CD4-positive, alpha-beta T cell (primary cell): ENCODE measurements around the gene E2F2. TPM values are rescaled to one million over a fixed set of nuclear protein-coding genes. Genes with fewer than 3 reads are reported as not detected.

Source experiments
- ATAC-seq: fragments of 200-7000 bp; cut with Tn5 transposase; one replicate; pipeline ENCODE4 v1.10.0; 2022; ENCODE audit warnings: mild to moderate bottlenecking; ENCODE audit not compliant: poor library complexity
- CTCF ChIA-PET: fragments of 350-600 bp; sonication (Branson Sonifier 250); formaldehyde crosslinking; loops from one replicate; lab custom pipeline; 2021; ENCODE audit warnings: antibody characterized with exemption, inconsistent platforms; lab: Charles Lee
- POLR2A ChIA-PET: fragments of 350-600 bp; sonication (Branson Sonifier 250); formaldehyde crosslinking; loops from one replicate; lab custom pipeline; 2021; ENCODE audit warnings: antibody characterized with exemption, inconsistent platforms; lab: Charles Lee
- DNase-seq, 14 experiments: peaks; one replicate each; pipeline ENCODE4 v3.0.0-alpha.2; 2013 to 2020; ENCODE audit warnings: mixed read lengths in 2 of 14
- H3K27ac ChIP-seq, 2 donors: one replicate each; pipeline versions ENCODE4 v1.5.1 to v1.7.0; 2013; ENCODE audit warnings: low read length in 2 of 2, low read depth in 1 of 2, mild to moderate bottlenecking in 1 of 2
- H3K27me3 ChIP-seq, 2 experiments: 1 replicate in 1 of 2; 2 replicates in 1 of 2; pipeline versions ENCODE4 v1.6.1 to v1.7.0; 2013; ENCODE audit warnings: low read length in 2 of 2, control low read depth in 1 of 2, mild to moderate bottlenecking in 1 of 2, moderate library complexity in 1 of 2; ENCODE audit not compliant: insufficient read depth in 2 of 2, control insufficient read depth in 1 of 2
- H3K36me3 ChIP-seq: one replicate; pipeline ENCODE4 v1.6.1; 2013; ENCODE audit warnings: low read length, control low read depth; ENCODE audit not compliant: insufficient read depth
- H3K4me1 ChIP-seq: one replicate; pipeline ENCODE4 v1.6.1; 2013; ENCODE audit warnings: low read length, control low read depth; ENCODE audit not compliant: insufficient read depth
- H3K4me3 ChIP-seq: one replicate; pipeline ENCODE4 v1.5.1; 2013; ENCODE audit warnings: mild to moderate bottlenecking, low read length, moderate library complexity
- H3K9me3 ChIP-seq, 2 experiments: 1 replicate in 1 of 2; 2 replicates in 1 of 2; pipeline versions ENCODE4 v1.6.1 to v1.7.0; 2013; ENCODE audit warnings: low read length in 2 of 2, mild to moderate bottlenecking in 2 of 2, control low read depth in 1 of 2, moderate library complexity in 1 of 2; ENCODE audit not compliant: control insufficient read depth in 1 of 2, insufficient read depth in 1 of 2
- H3K27ac Mint-ChIP-seq: one replicate; pipeline ENCODE4 v1.8.0; 2020; ENCODE audit warnings: mixed read lengths
- H3K27me3 Mint-ChIP-seq: one replicate; pipeline ENCODE4 v1.8.0; 2021; ENCODE audit warnings: mixed read lengths
- H3K36me3 Mint-ChIP-seq: one replicate; pipeline ENCODE4 v1.8.0; 2021; ENCODE audit warnings: low read depth, mixed read lengths
- H3K4me1 Mint-ChIP-seq: one replicate; pipeline ENCODE4 v1.8.0; 2021; ENCODE audit warnings: low read depth, mixed read lengths
- H3K4me3 Mint-ChIP-seq: one replicate; pipeline ENCODE4 v1.8.0; 2020; ENCODE audit warnings: mild to moderate bottlenecking, mixed read lengths
- H3K9me3 Mint-ChIP-seq: one replicate; pipeline ENCODE4 v1.8.0; 2020; ENCODE audit warnings: mixed read lengths
- intact Hi-C, 2 experiments: fragments of 100-400 bp; cut with DNase I in 1 of 2; cut with micrococcal nuclease in 1 of 2; formaldehyde crosslinking; loops; one replicate each; pipeline versions ENCODE4 v1.15.1 to v1.9.0; 2023 to 2025; cut with DNase I, micrococcal nuclease
- total RNA-seq, 174 experiments: library from RNA in 2 of 174; stranded (reverse) in 2 of 174; gene quantifications; one replicate each; pipeline ENCODE4 v1.2.3 and lab custom pipeline; 2021 to 2026
- TF ChIP-seq, protein P1 (sequence below): fragments of 200-600 bp; IDR thresholded peaks from one replicate; pipeline ENCODE4 v1.8.0; 2022; ENCODE audit warnings: antibody characterized with exemption, mild to moderate bottlenecking

The E2F2 gene
- total RNA-seq, 2 experiments from 2014 or later = 0.50 to 0.69 TPM

DNA sequence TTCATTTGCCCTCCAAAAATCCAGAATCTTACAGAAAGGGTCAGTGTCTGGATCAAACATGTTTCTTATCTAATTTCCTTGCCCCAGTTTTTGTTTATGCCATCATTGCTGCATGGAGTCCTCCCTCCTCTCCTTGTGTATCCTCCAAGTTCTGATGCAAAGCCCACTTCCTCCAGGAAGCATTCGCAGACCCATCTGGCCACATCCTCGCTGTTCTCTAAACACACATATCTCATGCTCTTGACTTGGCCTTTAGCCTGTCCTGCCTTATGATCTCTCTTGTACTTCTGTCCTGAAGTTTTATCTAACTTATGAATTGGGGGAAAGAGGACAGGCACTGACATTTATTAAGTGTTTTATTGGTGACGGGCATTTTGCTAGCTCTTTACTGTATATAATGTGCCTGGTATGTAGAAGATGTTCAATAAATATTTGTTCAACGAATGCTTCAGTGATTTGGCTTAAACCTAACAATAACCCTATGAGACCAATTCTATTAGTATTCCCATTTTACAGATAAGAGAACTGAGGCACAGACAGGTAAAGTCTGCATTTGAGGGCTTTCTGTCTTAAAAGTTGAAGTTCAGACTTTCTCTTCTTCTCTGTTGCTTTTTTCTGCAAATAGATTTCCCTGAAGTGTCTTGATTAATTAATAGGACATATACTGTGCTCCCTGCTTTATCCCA lies 47.4 kb upstream of the E2F2 start:
- peak overlapping the region; percentile 43 for H3K27ac Mint-ChIP-seq
- ChIA-PET CTCF (interaction anchor here (1.4 to 2.1 kb wide), 3 partner anchors 47 to 59 kb away, joined by 4 to 14 read pairs (median 7); partner anchors contain the start of gene E2F2), POLR2A (interaction anchor here (0.7 to 4.1 kb wide), 7 partner anchors 11 to 59 kb away, joined by 4 to 29 read pairs (median 17); partner anchors contain the start of gene ID3)
- no peaks in the 10 kb centered on the region for H3K27me3 Mint-ChIP-seq
- Histone ChIP-seq H3K27ac (no peak overlapping the region), H3K4me1 (peaks cover 29% of the 10 kb centered on the region), H3K9me3 (no peaks in the 10 kb centered on the region), H3K4me3 (no peak overlapping the region), H3K36me3 (no peaks in the 10 kb centered on the region), H3K27me3 (no peaks in the 10 kb centered on the region)
- ATAC-seq = no peak
- H3K36me3 Mint-ChIP-seq = no peaks in the 10 kb centered on the region
- intact Hi-C loops = no loop called here
- peaks cover 56% of the 10 kb centered on the region for H3K4me1 Mint-ChIP-seq
- H3K4me3 Mint-ChIP-seq = peak overlapping the region; percentile 38
- no peaks in the 10 kb centered on the region for H3K9me3 Mint-ChIP-seq
- DNase-seq = peak in 3 of 14 experiments; percentile 24 to 50 (median 34)
- TF ChIP-seq, protein P1, sequence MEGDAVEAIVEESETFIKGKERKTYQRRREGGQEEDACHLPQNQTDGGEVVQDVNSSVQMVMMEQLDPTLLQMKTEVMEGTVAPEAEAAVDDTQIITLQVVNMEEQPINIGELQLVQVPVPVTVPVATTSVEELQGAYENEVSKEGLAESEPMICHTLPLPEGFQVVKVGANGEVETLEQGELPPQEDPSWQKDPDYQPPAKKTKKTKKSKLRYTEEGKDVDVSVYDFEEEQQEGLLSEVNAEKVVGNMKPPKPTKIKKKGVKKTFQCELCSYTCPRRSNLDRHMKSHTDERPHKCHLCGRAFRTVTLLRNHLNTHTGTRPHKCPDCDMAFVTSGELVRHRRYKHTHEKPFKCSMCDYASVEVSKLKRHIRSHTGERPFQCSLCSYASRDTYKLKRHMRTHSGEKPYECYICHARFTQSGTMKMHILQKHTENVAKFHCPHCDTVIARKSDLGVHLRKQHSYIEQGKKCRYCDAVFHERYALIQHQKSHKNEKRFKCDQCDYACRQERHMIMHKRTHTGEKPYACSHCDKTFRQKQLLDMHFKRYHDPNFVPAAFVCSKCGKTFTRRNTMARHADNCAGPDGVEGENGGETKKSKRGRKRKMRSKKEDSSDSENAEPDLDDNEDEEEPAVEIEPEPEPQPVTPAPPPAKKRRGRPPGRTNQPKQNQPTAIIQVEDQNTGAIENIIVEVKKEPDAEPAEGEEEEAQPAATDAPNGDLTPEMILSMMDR = no peak

DNA sequence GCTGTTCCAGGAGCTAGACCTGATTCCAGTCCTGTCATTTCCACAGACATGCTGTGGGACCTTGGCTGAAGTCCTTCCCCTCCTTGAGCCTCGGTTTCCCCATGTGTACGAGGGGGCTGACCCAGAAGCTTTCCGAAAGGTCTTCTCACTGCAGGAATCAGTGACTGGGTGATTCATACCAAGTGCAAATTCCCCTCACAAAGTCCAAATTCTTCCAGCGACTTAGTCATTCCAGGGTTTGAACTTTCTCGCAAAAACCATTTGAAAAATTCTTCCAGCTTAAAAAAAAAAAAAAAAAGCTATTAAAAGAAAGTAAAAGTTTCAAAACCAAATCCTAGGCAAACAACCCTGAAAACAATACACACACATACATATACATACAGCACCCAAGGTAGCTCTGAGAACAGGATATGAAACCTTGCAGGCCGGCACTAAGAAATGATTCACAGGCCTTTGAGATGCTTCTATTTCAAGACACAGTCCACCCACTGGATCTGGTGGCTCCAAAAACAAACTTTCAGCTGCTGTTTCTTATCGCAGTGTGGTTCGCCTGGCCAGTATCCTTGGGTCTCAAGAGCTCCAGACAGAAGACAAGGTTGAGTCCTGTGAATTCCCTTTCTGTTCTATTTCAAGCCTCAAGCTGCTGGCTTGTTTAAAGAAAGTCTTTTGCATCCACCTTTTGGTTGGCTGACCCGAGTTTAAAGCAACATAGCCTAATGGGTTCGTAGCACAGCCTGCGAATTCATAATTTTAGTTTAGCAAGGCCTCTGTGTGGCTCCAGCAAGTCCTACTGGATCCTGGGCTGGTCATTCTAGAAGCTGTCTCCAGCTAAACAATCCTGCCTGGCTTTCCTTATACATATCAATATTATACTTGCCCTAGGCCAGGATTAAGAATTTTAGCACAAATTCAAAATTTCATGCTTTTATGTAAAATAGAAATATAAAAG lies 46.3 kb upstream of the E2F2 start:
- Histone ChIP-seq H3K36me3 (no peaks in the 10 kb centered on the region), H3K27ac (peak overlapping the region in 1 of 2 donors; percentile 13), H3K4me1 (peaks cover 29% of the 10 kb centered on the region), H3K9me3 (no peaks in the 10 kb centered on the region), H3K4me3 (no peak overlapping the region), H3K27me3 (no peaks in the 10 kb centered on the region)
- Mint-ChIP-seq H3K4me3 (peak overlapping the region; percentile 64), H3K27ac (peak overlapping the region; percentile 43), H3K27me3 (no peaks in the 10 kb centered on the region), H3K4me1 (peaks cover 56% of the 10 kb centered on the region), H3K9me3 (no peaks in the 10 kb centered on the region), H3K36me3 (no peaks in the 10 kb centered on the region)
- intact Hi-C loops = loop anchor here in 1 of 2 experiments (2.0 kb wide), 1 partner anchor 23 kb away; no protein-coding TSS in a partner anchor
- CTCF ChIA-PET = interaction anchor here (0.7 to 2.1 kb wide), 7 partner anchors 9 to 60 kb away, joined by 3 to 14 read pairs (median 4); partner anchors contain the start of gene E2F2
- ATAC-seq (peak; percentile 81), DNase-seq (peak in 2 of 14 experiments; percentile 44 to 52)
- POLR2A ChIA-PET = interaction anchor here (1.0 to 4.1 kb wide), 15 partner anchors 10 to 60 kb away, joined by 3 to 29 read pairs (median 15); partner anchors contain the start of gene ID3
- TF ChIP-seq, protein P1 = no peak
